GOT3 (cell line): ENCODE measurements around the gene ZCWPW1.

Source experiments
- DNase-seq: peaks from one replicate; lab custom pipeline; 2025; ENCODE audit warnings: mixed read lengths; lab: John Stamatoyannopoulos, UW

The ZCWPW1 gene

DNA sequence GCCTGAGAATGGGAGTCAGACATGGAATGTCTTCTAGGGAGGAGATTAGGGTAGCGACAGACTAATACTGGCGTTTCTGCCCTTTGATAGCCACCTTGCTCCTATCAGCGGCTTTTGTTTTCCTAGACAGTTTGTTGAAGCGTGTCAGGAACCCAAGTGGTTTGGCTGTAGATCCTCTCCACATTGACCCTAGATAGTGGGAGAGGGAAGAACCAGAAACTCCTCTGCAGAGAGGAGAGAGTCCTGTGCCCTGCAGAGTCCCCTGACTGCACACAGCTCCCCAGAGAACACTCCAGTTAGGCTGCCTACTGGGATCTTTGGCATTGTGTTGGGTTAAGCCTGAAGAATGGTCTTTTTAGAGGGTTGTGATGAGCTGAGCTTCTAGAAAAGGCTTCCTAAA is 3.5 kb upstream of the ZCWPW1 start:
- DNase-seq = no peak

- DNase-seq = no peak
These were observed 2.8 kb upstream of the ZCWPW1 start for GRCh38 chr7:100431286-100431735.

GRCh38 chr7:100430493-100431285 is 2.2 kb upstream of the ZCWPW1 start:
- DNase-seq = no peak

DNA sequence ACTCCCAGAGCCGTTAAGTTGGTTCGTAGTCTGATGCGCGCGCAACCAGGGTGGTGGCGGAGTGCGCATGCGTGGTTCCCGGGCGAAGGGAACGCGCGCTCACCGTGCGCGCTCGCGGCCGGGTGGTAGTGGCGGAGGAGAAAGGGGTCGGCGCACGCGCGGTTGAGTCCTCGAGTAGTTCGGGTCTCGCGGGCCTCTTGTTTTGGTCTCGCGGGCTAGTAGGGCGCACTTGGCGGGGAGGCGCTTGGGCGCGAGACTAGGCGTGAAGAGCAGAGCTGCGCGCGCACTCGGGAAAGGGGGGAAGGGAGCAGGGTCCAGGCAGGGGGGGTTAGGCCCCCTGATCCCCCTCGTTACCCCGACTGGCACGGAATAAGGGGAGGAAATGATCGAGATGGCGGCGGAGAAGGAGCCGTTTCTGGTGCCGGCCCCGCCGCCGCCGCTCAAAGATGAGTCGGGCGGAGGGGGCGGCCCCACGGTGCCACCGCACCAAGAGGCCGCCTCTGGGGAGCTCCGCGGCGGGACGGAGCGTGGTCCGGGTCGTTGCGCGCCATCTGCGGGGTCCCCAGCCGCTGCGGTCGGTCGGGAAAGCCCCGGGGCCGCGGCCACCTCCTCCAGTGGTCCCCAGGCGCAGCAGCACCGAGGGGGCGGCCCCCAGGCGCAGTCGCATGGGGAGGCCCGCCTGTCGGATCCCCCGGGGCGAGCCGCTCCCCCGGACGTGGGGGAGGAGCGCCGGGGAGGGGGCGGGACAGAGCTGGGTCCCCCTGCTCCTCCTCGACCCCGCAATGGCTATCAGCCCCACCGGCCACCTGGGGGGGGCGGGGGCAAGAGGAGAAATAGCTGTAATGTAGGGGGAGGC is 1.4 kb upstream of the ZCWPW1 start, which contains the start of gene MEPCE:
Gene MEPCE (plus strand): TSS at position 195 of the 856 bp plus-strand sequence. CDS start 188 bp downstream, at position 383.
- DNase-seq = peak; percentile 93

GRCh38 chr7:100428967-100429636 is 599 bp upstream of the ZCWPW1 start:
- DNase-seq = peak; percentile 97

DNA sequence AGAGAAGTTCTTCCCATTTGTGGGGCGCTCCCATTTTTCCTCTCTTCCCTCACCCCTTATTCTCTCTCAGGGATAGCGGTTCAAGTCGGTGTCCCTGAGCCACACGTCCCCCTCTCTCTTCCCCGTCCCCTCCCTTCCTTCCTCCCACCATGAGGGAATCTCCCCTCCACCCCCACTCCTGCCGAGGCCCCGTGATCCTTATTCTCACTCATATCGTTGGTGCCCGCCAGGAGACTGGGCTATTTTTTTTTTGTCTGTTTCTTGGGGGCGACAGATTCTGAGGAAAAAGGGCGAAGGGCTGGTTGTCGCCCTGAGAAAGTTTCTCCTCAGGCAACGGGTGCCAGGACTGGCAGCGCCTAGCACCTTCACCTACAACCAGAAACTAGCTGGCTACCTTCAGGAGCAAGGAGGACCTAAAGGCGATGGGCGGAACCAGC is 723 bp downstream of the ZCWPW1 start:
- DNase-seq = no peak

- DNase-seq = no peak
These were observed 2.0 kb downstream of the ZCWPW1 start for GRCh38 chr7:100426516-100426915.

DNA sequence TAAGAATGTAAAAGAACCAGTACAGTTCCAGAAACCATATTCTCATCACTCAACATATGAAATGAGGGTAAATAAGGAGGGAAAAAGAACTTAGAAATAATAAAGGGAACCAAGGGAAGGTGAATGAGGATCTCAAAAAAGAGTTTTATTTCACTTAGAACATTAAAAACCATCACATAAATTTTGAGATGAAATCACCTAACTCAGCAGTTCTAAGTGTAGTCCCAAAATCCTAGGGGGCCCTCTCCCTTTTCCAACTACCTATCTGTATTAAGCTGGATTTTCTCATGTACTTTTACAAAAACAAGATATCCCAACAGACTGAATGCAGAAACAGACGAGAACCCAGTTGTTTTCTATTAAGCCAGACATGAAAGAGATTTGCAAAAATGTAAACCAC is 3.2 kb downstream of the ZCWPW1 start:
- no peak for DNase-seq

DNA sequence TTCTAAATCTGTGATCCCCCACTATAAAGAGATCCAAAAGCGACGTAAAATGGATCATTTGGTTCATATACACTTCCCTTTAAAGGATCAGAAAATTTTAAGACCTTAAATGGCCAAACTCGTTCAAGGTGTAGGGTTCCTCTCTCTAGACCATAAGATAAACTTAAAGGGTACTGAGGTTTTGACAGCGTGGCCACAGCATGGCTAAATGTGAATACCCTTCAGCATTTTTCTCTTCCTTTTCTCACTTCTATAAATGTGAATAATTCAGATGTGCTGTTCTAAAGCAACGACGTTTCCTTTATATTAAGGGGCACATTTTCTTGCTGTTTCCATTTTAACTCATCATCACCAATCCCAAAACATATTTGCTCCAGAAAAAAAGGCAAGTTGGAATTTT is 5.2 kb downstream of the ZCWPW1 start:
- DNase-seq = no peak

- DNase-seq = no peak
These were observed 8.8 kb downstream of the ZCWPW1 start for GRCh38 chr7:100419660-100420226.

- DNase-seq = no peak
These were observed 9.4 kb downstream of the ZCWPW1 start for GRCh38 chr7:100418930-100419659.

GRCh38 chr7:100415448-100415847 is 13.1 kb downstream of the ZCWPW1 start:
- no peak for DNase-seq

DNA sequence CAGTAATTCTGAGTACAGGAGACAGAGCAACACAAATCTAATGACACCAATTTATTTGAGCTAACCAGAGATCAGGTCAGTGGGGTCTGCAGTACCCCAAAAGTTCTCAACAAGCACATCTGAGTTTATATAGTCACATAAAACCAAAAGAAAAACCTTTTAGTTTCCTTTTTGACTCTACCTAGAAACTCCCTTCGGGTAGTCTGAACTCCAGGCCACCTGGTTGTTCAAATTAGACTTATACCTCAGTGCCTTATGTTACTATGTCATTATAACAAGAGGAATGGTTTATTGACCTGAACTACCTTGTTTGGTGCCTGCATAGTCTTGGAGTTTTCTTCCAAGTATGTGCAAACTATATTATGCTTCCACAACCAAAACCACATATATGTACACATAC is 14.6 kb downstream of the ZCWPW1 start:
- no peak for DNase-seq

DNA sequence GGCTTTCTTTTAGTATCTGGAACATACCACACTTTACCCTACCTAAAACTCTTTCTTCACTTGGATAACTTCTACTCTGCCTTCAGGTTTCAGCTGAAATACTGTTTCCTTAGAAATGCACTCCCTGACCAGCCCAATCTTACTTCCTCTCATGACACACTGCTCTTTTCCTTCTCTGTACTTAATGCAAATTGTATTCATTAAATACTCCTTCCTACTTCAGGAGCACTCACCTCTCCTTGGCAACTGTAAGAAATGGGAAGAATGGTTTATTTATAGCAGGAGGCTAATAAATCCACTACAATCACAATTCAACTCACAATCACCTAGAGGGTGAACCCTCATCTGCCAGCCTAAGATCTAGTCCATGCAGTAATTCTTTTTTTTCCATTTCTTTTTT is 15.2 kb downstream of the ZCWPW1 start:
- no peak for DNase-seq

DNA sequence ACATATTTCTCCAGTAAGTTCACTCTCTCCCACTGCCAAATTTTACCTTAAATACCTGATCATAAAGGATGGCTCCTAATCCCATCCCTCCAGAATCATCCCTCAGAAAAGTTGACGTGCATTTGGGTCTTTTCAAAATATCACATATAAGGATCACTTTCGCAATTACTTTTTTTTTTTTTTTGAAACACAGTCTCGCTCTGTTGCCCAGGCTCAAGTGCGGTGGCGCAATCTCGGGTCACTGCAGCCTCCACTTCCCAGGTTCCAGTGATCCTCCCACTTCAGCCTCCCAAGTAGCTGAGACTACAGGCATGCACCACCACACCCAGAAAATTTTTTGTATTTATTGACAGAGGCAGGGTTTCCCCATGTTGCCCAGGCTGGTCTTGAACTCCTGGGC is 17.4 kb downstream of the ZCWPW1 start:
- no peak for DNase-seq

DNA sequence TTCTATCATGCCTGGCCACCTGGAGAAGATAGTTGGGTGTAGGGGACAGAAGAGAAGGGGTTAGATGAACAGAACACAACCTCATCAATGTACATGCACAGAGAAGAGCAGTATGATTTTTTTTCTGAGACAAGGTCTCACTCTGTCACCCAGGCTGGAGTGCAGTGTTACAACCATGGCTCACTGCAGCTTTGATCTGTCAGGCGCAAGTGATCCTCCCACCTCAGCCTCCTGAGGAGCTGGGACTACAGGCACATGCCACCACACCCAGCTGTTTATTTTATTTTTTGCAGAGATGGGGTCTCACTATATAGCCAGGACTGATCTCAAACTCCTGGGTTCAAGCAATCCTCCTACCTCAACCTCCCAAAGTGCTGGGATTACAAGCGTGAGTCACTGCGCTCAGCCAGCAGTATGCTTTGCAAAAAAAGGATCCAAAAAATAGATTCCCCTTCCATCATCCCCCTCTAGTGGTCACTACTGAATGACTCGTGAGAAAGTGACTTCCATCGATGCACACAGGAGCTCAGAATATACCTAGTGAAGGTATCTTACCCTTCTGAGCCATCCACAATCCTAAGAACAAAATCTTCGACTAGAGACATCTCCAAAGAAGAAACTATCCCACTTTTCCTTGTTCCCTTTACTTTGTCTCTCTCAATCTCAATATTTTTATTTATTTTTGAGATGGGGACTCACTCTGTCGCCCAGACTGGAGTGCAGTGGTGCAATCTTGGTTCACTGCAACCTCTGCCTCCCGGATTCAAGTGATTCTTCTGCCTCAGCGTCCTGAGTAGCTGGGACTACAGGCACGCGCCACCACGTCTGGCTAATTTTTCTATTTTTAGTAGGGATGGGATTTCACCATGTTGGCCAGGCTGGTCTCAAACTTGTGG is 21.0 kb downstream of the ZCWPW1 start:
- no peak for DNase-seq

DNA sequence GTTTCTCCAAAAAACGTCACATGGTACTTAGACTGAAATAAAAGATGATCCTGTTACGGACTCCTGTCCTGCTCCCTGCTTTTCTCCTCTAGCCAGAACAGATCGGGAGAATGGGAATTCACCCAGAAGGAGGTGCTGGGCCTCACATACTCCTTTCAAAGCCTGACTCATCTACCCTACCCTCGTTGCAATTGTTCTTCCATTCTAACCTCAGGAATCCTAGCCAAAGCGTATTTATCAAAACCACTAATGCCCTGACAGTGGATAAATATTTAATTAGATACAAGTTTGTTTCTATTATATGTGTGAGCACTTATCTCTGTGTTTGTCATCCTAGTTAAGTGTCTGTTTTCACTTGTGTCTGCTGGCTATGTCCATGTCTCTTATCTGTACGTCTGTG is 21.7 kb downstream of the ZCWPW1 start:
- DNase-seq = no peak

DNA sequence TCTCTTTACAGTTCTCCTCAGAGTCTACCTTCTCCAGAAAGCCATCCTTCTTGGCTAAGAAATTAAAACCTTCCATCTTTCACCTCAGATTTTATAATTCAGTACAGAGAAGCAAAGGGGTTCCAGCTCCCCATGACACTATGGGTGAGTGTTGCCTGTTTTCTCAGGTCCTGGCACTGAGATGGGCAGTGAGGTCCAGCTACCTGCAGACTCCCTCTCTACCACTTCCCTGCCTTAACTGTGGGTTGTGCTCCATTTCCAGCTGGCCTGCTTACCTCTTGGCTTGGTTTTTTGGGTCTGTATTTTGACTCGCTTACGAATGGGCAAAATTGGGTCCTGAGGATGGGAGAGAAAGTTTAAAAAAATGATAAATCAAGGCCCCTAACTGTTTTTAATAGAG is 26.3 kb downstream of the ZCWPW1 start:
- DNase-seq = no peak

GRCh38 chr7:100401811-100402210 is 26.7 kb downstream of the ZCWPW1 start:
- DNase-seq = no peak

DNA sequence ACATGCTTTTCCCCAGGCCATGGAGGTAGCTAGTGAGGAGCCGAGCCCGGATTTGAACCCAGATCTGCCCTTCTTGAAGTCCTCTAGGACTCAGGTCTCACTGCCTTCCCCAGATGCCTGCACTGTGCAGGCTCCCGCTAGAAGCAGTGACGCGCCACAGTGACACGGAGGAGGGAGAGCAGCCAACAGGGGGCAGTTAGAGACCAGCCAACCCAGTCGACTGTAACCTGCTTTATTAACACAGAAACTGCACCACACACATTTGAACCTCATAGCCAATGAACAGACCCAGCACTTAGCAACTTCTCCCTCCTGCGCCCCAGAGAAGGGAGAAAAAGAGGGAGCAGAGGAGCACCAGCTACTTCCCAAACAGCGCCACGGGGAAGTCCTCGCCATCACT is 27.8 kb downstream of the ZCWPW1 start:
- DNase-seq = no peak
